HL-60/S4 treated with retinoic acid at 250 ng/mL for 4 days and 3 days (cell line): ENCODE data around the gene STX1A.

Experiments
- in situ Hi-C: fragments of 300-500 bp; cut with MboI; formaldehyde crosslinking; loops from 2 replicates; pipeline ENCODE4 v1.7.0; 2022; ENCODE audit warnings: low sequenced_read_pairs

The STX1A gene

GRCh38 chr7:73718905-73719805 lies at the start of gene STX1A:
Gene STX1A (minus strand): TSS chr7:73719669. CDS start chr7:73719631, 38 bp downstream.
- in situ Hi-C loops = loop anchor here (10.0 kb wide), 1 partner anchor 114 kb away; no protein-coding TSS in a partner anchor

GRCh38 chr7:73768641-73769480 lies 49.4 kb upstream of the STX1A start:
- in situ Hi-C loops = no loop called here

GRCh38 chr7:73766556-73767229 lies 47.2 kb upstream of the STX1A start:
- in situ Hi-C loops = no loop called here

GRCh38 chr7:73762659-73762999 lies 43.2 kb upstream of the STX1A start:
- in situ Hi-C loops = no loop called here

GRCh38 chr7:73761854-73762658 lies 42.6 kb upstream of the STX1A start:
- in situ Hi-C loops = no loop called here

GRCh38 chr7:73758581-73759138 lies 39.2 kb upstream of the STX1A start:
- in situ Hi-C loops = no loop called here

- in situ Hi-C loops = no loop called here
Observed at GRCh38 chr7:73749931-73750776, 30.7 kb upstream of the STX1A start.

GRCh38 chr7:73746378-73746777 lies 26.9 kb upstream of the STX1A start:
- in situ Hi-C loops = no loop called here

GRCh38 chr7:73742753-73743641 lies 23.5 kb upstream of the STX1A start:
- in situ Hi-C loops = no loop called here

GRCh38 chr7:73742338-73742752 lies 22.9 kb upstream of the STX1A start:
- in situ Hi-C loops = no loop called here

GRCh38 chr7:73741600-73741999 lies 22.1 kb upstream of the STX1A start:
- in situ Hi-C loops = no loop called here

GRCh38 chr7:73740771-73741170 lies 21.3 kb upstream of the STX1A start:
- in situ Hi-C loops = no loop called here

- in situ Hi-C loops = no loop called here
Observed at GRCh38 chr7:73740212-73740611, 20.7 kb upstream of the STX1A start.

GRCh38 chr7:73739387-73739767 lies 19.9 kb upstream of the STX1A start:
- in situ Hi-C loops = no loop called here

GRCh38 chr7:73738612-73739386 lies 19.3 kb upstream of the STX1A start, which contains the start of gene ABHD11:
Gene ABHD11 (minus strand): TSS chr7:73738802. CDS start chr7:73738770, 32 bp downstream.
- in situ Hi-C loops = no loop called here

GRCh38 chr7:73738220-73738611 lies 18.7 kb upstream of the STX1A start:
- in situ Hi-C loops = no loop called here

- in situ Hi-C loops = no loop called here
Observed at GRCh38 chr7:73737491-73738219, 18.2 kb upstream of the STX1A start.
